Measurements from ENCODE around the gene DBI. TPM values are rescaled to one million over a fixed set of nuclear protein-coding genes. Genes with fewer than 3 reads are reported as not detected.

DBI gene
- polyA plus RNA-seq, 3 donors, result 126 to 436 (median 398) TPM

GRCh38 chr2:119333360-119333759 lies 33.4 kb upstream of the DBI start:
- H3K36me3 Mint-ChIP-seq, result peaks cover 10 to 26% of the 10 kb centered on the region in 2 donors
- WGBS (ENCODE audit: insufficient coverage), result no CpG with 5 or more reads among the region's 3 CpGs

DNA sequence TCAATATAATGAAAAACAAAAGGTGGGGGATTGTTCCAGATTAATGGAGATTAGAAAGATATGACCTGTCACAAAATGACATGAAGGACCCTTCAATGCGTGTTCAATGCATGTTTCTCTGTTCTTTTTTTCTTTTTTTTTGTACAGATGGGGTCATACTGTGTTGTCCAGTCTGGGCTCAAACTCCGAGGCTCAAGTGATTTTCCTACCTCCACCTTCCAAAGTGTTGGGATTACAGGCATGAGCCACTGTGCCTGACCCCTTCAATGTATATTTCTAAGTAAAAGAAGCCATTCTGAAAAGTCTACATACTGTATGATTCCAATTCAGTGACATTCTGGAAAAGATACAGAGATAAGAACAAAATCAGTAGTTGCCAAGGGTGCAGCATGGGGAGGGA lies 32.9 kb upstream of the DBI start:
- no peak overlapping the region for H3K4me2 ChIP-seq (replicated peaks; ENCODE audit: extremely low read depth, low read length, poor library complexity, severe bottlenecking)
- H3K27me3 Mint-ChIP-seq (ENCODE audit: low read depth in 3 of 3), result no peaks in the 10 kb centered on the region
- H3K27me3 ChIP-seq (ENCODE audit: control insufficient read depth in 2 of 2, insufficient read depth in 2 of 2, low read length in 2 of 2), result no peaks in the 10 kb centered on the region
- TF ChIP-seq, protein P1, sequence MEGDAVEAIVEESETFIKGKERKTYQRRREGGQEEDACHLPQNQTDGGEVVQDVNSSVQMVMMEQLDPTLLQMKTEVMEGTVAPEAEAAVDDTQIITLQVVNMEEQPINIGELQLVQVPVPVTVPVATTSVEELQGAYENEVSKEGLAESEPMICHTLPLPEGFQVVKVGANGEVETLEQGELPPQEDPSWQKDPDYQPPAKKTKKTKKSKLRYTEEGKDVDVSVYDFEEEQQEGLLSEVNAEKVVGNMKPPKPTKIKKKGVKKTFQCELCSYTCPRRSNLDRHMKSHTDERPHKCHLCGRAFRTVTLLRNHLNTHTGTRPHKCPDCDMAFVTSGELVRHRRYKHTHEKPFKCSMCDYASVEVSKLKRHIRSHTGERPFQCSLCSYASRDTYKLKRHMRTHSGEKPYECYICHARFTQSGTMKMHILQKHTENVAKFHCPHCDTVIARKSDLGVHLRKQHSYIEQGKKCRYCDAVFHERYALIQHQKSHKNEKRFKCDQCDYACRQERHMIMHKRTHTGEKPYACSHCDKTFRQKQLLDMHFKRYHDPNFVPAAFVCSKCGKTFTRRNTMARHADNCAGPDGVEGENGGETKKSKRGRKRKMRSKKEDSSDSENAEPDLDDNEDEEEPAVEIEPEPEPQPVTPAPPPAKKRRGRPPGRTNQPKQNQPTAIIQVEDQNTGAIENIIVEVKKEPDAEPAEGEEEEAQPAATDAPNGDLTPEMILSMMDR (IDR thresholded peaks at IDR 0.05), result no peak
- peaks cover 9 to 10% of the 10 kb centered on the region in 2 donors for H3K4me1 ChIP-seq (ENCODE audit: control insufficient read depth in 1 of 2, insufficient read depth in 2 of 2, low read length in 2 of 2)
- H2AFZ ChIP-seq (ENCODE audit: insufficient read depth, low read depth, low read length, poor library complexity, severe bottlenecking), result no peak overlapping the region
- no peak overlapping the region for H3K4me3 Mint-ChIP-seq
- DNase-seq, result no peak
- no peak overlapping the region for H3K27ac ChIP-seq (ENCODE audit: low read depth in 1 of 2, low read length in 2 of 2)
- no peaks in the 10 kb centered on the region for H3K79me2 ChIP-seq (ENCODE audit: insufficient read depth, low read length)
- H3K9ac ChIP-seq (ENCODE audit: insufficient read depth, low read length, poor library complexity, severe bottlenecking), result no peak overlapping the region
- no peak overlapping the region for H3K27ac Mint-ChIP-seq
- peaks cover 12% of the 10 kb centered on the region for H3K4me1 Mint-ChIP-seq
- H3K4me3 ChIP-seq (replicated peaks in 1 of 3; ENCODE audit: low read depth in 2 of 3, low read length in 3 of 3), result no peak overlapping the region
- WGBS (ENCODE audit: insufficient coverage), result no CpG with 5 or more reads among the region's 2 CpGs
- intact Hi-C loops (cut with micrococcal nuclease), result no loop called here
- H4K20me1 ChIP-seq (ENCODE audit: insufficient read depth, low read length), result no peaks in the 10 kb centered on the region
- H3K36me3 Mint-ChIP-seq, result peaks cover 10 to 26% of the 10 kb centered on the region in 2 donors
- no peaks in the 10 kb centered on the region for H3K9me3 ChIP-seq (replicated peaks in 1 of 2; ENCODE audit: control insufficient read depth in 1 of 2, insufficient read depth in 1 of 2, low read length in 2 of 2)
- no peaks in the 10 kb centered on the region for H3K9me3 Mint-ChIP-seq
- H3K36me3 ChIP-seq (replicated peaks in 1 of 2; ENCODE audit: control insufficient read depth in 1 of 2, insufficient read depth in 2 of 2, low read length in 2 of 2), result no peaks in the 10 kb centered on the region

More at GRCh38 chr2:119333360-119333759, 33.4 kb upstream of the DBI start:
- peaks cover 4 to 5% of the 10 kb centered on the region in 2 donors for H3K4me1 ChIP-seq (ENCODE audit: control insufficient read depth in 1 of 2, insufficient read depth in 2 of 2, low read length in 2 of 2)
- Mint-ChIP-seq H3K4me1 (peaks cover 7% of the 10 kb centered on the region), H3K9me3 (no peaks in the 10 kb centered on the region), H3K4me3 (no peak overlapping the region), H3K27me3 (ENCODE audit: low read depth in 3 of 3) (no peaks in the 10 kb centered on the region), H3K27ac (no peak overlapping the region)
- no peak overlapping the region for H3K4me3 ChIP-seq (replicated peaks in 1 of 3; ENCODE audit: low read depth in 2 of 3, low read length in 3 of 3)
- intact Hi-C loops (cut with micrococcal nuclease), result no loop called here
- no peaks in the 10 kb centered on the region for H3K27me3 ChIP-seq (ENCODE audit: control insufficient read depth in 2 of 2, insufficient read depth in 2 of 2, low read length in 2 of 2)
- no peaks in the 10 kb centered on the region for H4K20me1 ChIP-seq (ENCODE audit: insufficient read depth, low read length)
- no peak overlapping the region for H3K27ac ChIP-seq (ENCODE audit: low read depth in 1 of 2, low read length in 2 of 2)
- no peaks in the 10 kb centered on the region for H3K9me3 ChIP-seq (replicated peaks in 1 of 2; ENCODE audit: control insufficient read depth in 1 of 2, insufficient read depth in 1 of 2, low read length in 2 of 2)
- no peak overlapping the region for H3K4me2 ChIP-seq (replicated peaks; ENCODE audit: extremely low read depth, low read length, poor library complexity, severe bottlenecking)
- H3K36me3 ChIP-seq (replicated peaks in 1 of 2; ENCODE audit: control insufficient read depth in 1 of 2, insufficient read depth in 2 of 2, low read length in 2 of 2), result no peaks in the 10 kb centered on the region
- DNase-seq, result no peak
- H2AFZ ChIP-seq (ENCODE audit: insufficient read depth, low read depth, low read length, poor library complexity, severe bottlenecking), result no peak overlapping the region
- TF ChIP-seq, protein P1 (IDR thresholded peaks at IDR 0.05), result no peak
- no peak overlapping the region for H3K9ac ChIP-seq (ENCODE audit: insufficient read depth, low read length, poor library complexity, severe bottlenecking)
- H3K79me2 ChIP-seq (ENCODE audit: insufficient read depth, low read length), result no peaks in the 10 kb centered on the region
